Epithelial cell of proximal tubule (primary cell): ENCODE results near the gene NDUFB5. TPM values are rescaled to one million over a fixed set of nuclear protein-coding genes. Genes with fewer than 3 reads are reported as not detected.
A peak's percentile ranks its signal among the peaks of the same experiment; 100 is the strongest.

Source experiments
- DNase-seq: peaks from one replicate; pipeline ENCODE4 v3.0.0-alpha.2; 2011; ENCODE audit warnings: low read depth
- H3K4me3 ChIP-seq: 2 replicates; pipeline ENCODE4 v1.5.1; 2011; ENCODE audit warnings: low read depth, mild to moderate bottlenecking, low read length
- CTCF ChIP-seq: conservative IDR thresholded peaks from 2 replicates; pipeline ENCODE4 v1.5.1; 2012; ENCODE audit warnings: low read depth, mild to moderate bottlenecking, low read length
- total RNA-seq: library from RNA; depleted of rRNA; stranded (reverse); fragments of >200 nt; gene quantifications from 2 replicates; pipeline ENCODE4 v1.2.3, GENCODE V29; 2015

NDUFB5 gene
- total RNA-seq, 1 donor from 2014 or later = 103 TPM

GRCh38 chr3:179653096-179653797 lies 48.7 kb downstream of the NDUFB5 start:
- DNase-seq = no peak
- TF ChIP-seq CTCF = no peak
- peak overlapping the region; percentile 90 for H3K4me3 ChIP-seq

- H3K4me3 ChIP-seq = no peak overlapping the region
- no peak for TF ChIP-seq CTCF
- no peak for DNase-seq
Measured at GRCh38 chr3:179655236-179655635, 50.6 kb downstream of the NDUFB5 start.

GRCh38 chr3:179658606-179659005 lies 54.0 kb downstream of the NDUFB5 start:
- H3K4me3 ChIP-seq = no peak overlapping the region
- no peak for TF ChIP-seq CTCF
- no peak for DNase-seq

- no peak for TF ChIP-seq CTCF
- H3K4me3 ChIP-seq = no peak overlapping the region
- no peak for DNase-seq
Measured at GRCh38 chr3:179660872-179661271, 56.3 kb downstream of the NDUFB5 start.

GRCh38 chr3:179661777-179662176 lies 57.2 kb downstream of the NDUFB5 start:
- no peak for TF ChIP-seq CTCF
- DNase-seq = no peak
- no peak overlapping the region for H3K4me3 ChIP-seq

GRCh38 chr3:179663093-179663492 lies 58.5 kb downstream of the NDUFB5 start:
- no peak overlapping the region for H3K4me3 ChIP-seq
- TF ChIP-seq CTCF = no peak
- no peak for DNase-seq

- no peak overlapping the region for H3K4me3 ChIP-seq
- DNase-seq = no peak
- TF ChIP-seq CTCF = no peak
Measured at GRCh38 chr3:179666030-179666429, 61.4 kb downstream of the NDUFB5 start.
